Fibroblast of the aortic adventitia (primary cell): Measurements from ENCODE around the gene EEF1A2. TPM values are rescaled to one million over a fixed set of nuclear protein-coding genes. Genes with fewer than 3 reads are reported as not detected.

Source experiments
- DNase-seq: peaks from one replicate; pipeline ENCODE4 v3.0.0-alpha.2; 2010; ENCODE audit warnings: low read depth
- H3K4me3 ChIP-seq: 2 replicates; pipeline ENCODE4 v1.5.1; 2011; ENCODE audit warnings: low read depth, mild to moderate bottlenecking, control low read depth, low read length, moderate library complexity
- total RNA-seq: library from RNA; depleted of rRNA; stranded (reverse); fragments of >200 nt; gene quantifications from 2 replicates; pipeline ENCODE4 v1.2.3, GENCODE V29; 2012; ENCODE audit warnings: low replicate concordance
- TF ChIP-seq, protein P1 (sequence below): IDR thresholded peaks from 2 replicates; pipeline ENCODE4 v1.5.1; 2011; ENCODE audit warnings: mild to moderate bottlenecking, low read length, control low read depth, inconsistent platforms; ENCODE audit not compliant: insufficient read depth

Gene EEF1A2
- total RNA-seq, 1 donor, result 0.18 TPM

GRCh38 chr20:63495167-63495720 lies 3.6 kb downstream of the EEF1A2 start:
- no peak overlapping the region for H3K4me3 ChIP-seq
- TF ChIP-seq, protein P1, sequence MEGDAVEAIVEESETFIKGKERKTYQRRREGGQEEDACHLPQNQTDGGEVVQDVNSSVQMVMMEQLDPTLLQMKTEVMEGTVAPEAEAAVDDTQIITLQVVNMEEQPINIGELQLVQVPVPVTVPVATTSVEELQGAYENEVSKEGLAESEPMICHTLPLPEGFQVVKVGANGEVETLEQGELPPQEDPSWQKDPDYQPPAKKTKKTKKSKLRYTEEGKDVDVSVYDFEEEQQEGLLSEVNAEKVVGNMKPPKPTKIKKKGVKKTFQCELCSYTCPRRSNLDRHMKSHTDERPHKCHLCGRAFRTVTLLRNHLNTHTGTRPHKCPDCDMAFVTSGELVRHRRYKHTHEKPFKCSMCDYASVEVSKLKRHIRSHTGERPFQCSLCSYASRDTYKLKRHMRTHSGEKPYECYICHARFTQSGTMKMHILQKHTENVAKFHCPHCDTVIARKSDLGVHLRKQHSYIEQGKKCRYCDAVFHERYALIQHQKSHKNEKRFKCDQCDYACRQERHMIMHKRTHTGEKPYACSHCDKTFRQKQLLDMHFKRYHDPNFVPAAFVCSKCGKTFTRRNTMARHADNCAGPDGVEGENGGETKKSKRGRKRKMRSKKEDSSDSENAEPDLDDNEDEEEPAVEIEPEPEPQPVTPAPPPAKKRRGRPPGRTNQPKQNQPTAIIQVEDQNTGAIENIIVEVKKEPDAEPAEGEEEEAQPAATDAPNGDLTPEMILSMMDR, result no peak
- DNase-seq, result no peak

DNA sequence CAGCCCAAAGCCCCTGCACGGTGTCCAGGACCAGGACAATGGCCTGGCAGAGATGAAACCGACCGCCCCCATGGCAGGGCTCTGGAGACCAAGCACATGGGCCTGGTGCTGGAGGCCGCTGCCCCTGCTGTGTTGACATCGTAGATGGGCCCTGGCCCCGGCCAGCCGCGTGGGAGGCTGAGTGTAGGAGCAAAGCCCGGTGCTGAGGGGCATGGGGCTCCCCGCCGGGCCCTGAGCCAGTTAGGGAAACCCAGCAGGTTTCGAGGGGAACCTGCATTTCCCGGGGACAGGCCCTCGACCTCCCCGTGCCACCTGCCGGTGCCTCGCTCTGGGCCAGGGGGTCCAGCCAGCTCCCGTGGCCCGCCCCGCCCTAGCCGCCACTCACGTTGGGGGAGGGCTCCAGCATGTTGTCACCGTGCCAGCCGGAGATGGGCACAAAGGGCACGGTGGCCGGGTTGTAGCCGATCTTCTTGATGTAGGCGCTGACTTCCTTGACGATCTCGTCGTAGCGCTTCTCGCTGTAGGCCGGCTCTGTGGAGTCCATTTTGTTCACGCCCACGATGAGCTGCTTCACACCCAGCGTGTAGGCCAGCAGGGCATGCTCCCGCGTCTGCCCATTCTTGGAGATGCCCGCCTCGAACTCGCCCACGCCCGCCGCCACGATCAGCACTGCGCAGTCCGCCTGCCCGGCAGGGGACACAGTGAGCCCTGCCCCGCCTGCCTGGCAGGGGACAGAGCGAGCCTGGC lies 4.3 kb downstream of the EEF1A2 start:
- TF ChIP-seq, protein P1, result no peak
- no peak overlapping the region for H3K4me3 ChIP-seq
- no peak for DNase-seq

DNA sequence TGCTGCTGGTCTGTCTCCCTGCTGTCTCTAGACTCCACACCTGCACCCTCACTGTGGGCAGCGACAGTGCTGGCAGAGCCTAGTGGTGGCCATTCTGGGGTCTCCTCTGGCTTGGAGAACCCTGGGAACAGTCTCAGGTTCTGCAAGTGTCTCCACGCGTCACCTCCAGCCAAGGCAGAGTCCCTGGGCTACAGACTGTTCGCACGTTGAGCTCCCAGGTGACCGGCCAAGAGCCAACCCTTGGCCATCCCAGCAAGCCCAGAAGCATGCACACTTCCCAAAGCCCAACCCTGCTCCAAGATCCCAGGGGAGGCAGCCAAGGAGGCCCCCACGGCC lies 4.8 kb downstream of the EEF1A2 start:
- no peak overlapping the region for H3K4me3 ChIP-seq
- DNase-seq, result no peak
- TF ChIP-seq, protein P1, result no peak

- no peak overlapping the region for H3K4me3 ChIP-seq
- no peak for DNase-seq
- TF ChIP-seq, protein P1, result no peak
Measured at GRCh38 chr20:63493563-63494020, 5.3 kb downstream of the EEF1A2 start.

GRCh38 chr20:63492982-63493381 lies 5.9 kb downstream of the EEF1A2 start:
- TF ChIP-seq, protein P1, result no peak
- DNase-seq, result no peak
- no peak overlapping the region for H3K4me3 ChIP-seq

DNA sequence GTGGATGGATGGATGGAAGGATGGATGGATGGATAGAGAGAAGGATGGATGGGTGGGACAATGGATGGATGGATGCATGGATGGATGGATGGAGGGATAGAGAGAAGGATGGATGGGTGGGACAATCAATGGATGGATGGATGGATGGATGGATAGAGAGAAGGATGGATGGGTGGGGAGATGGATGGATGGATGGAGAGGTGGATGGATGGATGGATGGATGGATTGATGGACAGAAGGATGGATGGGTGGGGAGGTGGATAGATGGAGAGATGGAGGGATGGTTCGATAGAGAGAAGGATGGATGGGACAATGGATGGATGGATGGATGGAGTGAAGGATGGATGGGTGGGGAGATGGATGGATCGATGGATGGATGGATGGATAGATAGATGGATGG lies 6.4 kb downstream of the EEF1A2 start:
- TF ChIP-seq, protein P1, result no peak
- H3K4me3 ChIP-seq, result no peak overlapping the region
- no peak for DNase-seq
